GM21529 (cell line): ENCODE results near the gene GOLGB1.
"Not testable (repeated sequence)": the region's sequence is repeated elsewhere in the genome, so short reads cannot be mapped to it uniquely, and the experiment has no call there.

Experiments used
- ATAC-seq: cut with Tn5 transposase; IDR thresholded peaks from one replicate; pipeline ENCODE4 v1.9.1; 2021; ENCODE audit not compliant: unreplicated experiment

GOLGB1 gene

GRCh38 chr3:121696186-121696585 is 53.4 kb downstream of the GOLGB1 start:
- ATAC-seq: no peak

DNA sequence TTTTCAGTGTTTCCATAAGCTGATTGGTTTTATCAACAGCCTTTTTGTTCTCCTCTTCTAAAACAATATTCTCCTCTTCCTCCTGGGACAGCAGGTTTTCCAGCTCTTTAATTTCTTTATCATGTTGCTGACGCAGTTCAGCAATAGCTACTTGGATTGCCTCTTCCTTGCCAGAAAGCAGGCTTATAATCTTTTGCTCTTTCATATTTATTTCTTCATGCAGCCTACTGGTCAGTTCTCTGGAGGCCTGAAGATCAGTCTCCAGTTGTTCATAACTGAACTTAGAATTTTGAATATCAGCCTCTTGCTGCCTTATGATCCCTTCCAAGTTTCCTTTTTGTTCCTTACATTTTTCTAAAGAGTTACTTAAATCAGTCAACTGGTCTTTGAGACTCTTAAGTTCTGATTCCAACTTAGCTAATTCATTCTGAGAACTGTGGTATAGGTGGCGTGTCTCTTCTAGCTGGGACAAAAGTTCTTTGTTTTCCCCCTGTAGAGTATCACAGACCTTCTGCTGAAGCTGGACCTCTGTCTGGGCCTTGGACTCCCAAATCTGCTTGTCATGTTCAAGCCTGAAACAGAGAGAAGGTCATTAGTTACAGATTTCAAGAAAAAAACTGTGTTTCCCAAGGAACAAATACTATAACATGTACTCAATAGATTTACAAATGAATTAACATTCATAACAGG is 57.4 kb downstream of the GOLGB1 start:
- ATAC-seq: no peak

DNA sequence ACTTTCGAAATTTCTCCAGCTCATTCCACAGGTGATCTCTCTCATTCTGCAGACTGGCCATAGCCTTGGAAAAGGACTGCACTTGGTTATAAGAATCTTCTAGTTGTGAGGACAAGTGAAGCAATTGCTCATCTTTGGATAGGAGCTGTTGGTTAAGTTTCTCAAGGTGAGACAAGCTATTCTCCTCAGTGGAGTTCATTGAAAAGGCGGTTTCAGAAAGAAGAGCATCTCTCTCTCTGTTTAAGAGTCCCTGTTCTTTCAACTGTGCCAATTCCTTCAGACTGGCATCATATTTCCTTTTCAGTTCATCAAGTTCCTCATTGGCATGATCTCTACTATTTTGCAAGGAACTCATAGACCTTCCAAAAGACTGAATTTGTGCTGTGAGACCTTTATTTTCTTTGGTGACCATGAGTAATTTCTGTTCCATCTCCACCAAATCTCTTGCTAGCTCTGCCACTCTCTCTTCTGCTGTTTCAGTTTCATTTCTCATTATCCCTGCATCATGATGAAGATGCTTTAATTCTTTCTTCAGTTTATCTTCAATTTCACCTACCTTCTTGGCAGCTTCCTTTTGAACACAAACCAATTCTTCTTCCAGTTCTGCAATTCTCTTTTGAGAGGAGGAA is 58.6 kb downstream of the GOLGB1 start:
- peak; percentile 70 for ATAC-seq

DNA sequence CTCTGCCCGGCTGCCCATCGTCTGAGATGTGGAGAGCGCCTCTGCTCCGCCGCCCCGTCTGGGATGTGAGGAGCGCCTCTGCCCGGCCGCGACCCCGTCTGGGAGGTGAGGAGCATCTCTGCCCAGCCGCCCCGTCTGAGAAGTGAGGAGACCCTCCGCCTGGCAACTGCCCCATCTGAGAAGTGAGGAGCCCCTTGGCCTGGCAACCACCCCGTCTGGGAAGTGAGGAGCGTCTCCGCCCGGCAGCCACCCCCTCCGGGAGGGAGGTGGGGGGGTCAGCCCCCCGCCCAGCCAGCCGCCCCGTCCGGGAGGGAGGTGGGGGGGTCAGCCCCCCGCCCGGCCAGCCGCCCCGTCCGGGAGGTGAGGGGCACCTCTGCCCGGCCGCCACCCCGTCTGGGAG is 60.8 kb downstream of the GOLGB1 start:
- ATAC-seq: not testable (repeated sequence)

- ATAC-seq: no peak
These were observed 67.7 kb downstream of the GOLGB1 start for GRCh38 chr3:121681792-121682191.

- no peak for ATAC-seq
These were observed 72.4 kb downstream of the GOLGB1 start for GRCh38 chr3:121677141-121677540.

- ATAC-seq: no peak
These were observed 78.9 kb downstream of the GOLGB1 start for GRCh38 chr3:121670676-121671075.

DNA sequence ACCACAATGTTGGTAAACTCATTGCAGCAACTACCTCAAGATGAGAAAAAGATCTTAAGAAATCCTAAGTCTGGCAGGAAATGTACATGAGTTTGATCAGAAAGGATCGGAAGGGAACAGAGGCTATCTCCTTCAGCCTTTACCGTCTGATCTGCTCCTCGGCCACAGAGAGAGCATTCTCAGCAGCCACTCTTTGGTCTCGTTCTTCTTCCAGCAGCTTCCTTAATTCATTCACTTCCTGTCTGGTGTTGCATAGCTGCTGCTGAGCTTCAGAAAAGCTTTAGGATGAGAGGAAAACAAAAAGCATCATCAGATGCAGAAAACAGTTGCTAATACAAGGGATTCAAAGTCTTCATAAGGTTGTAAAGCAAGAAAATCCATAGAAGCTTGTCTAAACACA is 82.2 kb downstream of the GOLGB1 start:
- ATAC-seq: no peak

DNA sequence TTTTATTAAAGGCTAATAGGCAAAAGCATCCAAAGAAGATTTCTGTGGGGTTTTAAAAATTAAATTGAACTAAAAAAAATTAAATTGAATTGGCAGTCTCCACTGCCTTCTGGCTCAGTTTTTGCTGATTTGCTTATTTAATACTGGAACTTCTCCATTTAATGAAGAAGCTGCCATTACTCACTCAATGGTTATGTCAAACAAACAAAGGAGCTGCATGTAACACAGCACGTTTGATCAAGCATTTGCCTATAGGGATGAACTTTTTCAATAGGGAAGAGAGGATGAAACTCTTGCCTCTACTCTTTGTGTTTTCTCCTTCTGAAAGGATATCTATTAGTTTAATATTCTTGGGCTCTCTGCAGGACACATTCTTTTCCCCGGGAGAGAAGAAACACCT is 84.1 kb downstream of the GOLGB1 start:
- no peak for ATAC-seq

- ATAC-seq: no peak
These were observed 86.2 kb downstream of the GOLGB1 start for GRCh38 chr3:121663171-121663847.

DNA sequence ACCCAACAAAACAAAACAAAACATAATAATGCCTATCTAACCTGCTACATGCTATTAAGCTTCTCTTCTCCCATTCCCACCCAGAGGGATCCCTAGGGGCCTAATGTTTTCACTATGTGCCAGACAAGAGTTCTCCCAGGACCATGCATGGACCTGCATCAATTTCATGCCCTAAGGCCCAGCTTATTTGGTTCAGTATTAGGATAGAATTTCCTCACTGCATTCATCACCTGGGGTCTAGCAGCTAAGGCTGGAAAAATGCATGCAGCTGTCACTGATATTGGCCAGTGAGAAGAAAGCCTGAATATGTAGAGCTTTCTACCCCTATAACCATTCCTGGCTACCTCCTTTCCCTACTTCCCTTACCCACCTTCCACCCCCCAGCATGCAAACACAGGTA is 86.8 kb downstream of the GOLGB1 start:
- ATAC-seq: no peak

- no peak for ATAC-seq
These were observed 88.2 kb downstream of the GOLGB1 start for GRCh38 chr3:121661376-121661775.

DNA sequence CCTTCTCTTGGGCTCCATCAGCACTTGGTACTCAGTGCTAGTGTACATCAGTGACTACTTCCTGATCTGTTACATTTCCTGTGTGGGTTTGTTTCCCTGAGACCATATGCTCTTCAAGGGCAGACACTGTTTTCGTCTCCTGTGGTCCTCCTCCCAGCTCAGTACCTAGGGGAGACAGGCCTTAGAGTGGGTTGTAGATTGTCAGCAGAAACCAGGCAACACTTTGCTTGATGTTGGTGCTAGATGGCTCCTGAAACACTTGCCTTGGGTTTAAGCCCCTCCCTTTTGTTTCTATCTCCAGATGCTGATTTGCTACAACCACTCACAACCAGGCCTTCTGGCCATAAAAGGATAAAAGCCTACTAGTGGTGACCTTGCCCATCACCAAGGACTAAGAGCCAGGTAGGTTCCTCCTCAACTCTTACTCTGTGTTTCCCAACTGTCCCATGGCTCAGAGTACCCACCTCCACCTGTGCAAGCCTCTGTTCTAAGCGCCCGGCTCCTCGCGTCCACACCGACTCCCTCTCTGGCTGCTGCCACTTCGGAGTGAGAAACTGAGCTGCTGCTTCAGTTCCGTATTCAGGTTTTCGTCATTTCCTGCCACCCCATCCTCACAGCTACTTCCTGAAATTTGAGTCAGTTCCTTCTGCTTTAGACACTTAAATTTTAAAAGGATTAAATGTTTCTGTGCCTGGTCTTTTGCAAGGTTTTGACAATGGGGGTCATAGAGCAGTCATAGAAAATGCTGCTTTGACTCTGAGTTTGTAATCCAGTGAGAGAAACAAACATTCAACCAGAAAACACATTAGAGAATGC is 89.0 kb downstream of the GOLGB1 start, which contains the start of gene HCLS1:
HCLS1 (minus strand) TSS at position 548 of the 816 bp plus-strand sequence. CDS start 2,556 bp downstream, outside the sequence.
- peak; percentile 84 for ATAC-seq

DNA sequence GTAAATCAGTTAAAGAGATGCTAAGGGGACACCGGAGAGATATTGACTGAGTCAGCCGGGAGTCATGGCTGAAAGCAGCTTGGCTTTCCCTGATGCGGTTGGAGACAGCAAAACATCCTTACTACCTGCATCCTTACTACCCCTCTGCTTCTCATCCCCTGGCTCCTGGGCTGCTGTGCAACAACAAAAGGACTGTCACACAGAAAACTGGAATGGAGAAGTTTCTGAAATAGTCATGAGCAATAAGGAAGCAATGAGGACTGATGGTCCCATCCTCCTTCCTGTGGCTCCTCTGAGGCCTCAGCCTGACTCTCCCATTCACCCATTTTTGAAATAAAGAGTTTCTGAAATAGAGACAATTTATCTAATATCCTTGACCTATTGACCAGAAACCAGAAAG is 90.0 kb downstream of the GOLGB1 start:
- no peak for ATAC-seq

GRCh38 chr3:121658716-121659435 is 90.7 kb downstream of the GOLGB1 start:
- no peak for ATAC-seq

DNA sequence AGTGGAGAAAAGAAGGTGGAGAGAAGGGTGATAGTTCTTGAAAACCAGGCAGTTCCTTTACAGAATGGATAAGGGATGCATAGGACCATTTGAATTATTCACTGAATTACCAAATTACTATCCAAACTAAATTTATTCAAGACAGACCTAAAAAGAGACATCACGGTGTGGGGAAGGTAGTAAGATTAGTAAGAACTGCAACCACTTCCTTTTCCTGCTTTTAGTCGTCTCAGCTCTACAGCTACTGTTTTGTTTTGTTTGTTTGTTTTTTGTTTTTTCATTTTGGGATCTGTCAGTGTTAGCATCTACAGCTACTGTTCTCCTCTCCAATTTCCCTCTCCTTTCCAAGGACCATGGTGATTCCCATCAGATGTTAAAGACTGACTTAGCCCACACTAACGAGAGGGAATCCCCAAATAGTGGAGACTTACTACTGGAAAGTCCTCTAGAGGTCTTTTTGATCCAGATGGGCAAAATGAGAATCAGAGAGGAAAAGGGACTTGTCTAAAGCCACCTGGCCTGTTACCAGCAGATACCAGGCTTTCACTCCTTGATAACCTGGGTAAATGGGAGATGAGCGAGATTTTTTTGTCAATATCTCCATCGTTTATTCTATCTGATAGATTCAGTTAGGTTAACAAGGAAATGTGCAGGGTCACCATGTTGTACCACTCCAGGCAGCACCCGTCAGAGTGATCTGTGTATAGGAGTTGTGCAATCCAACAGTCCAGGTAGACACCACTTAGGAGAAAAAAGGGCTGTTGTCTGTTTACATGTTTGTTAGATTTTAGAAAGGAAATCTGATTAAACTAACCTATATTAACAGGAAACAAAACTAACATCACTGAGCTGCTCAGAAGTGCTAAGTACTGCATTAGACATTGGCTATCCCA is 94.8 kb downstream of the GOLGB1 start:
- peak; percentile 86 for ATAC-seq

- ATAC-seq: no peak
These were observed 97.9 kb downstream of the GOLGB1 start for GRCh38 chr3:121651684-121652083.

GRCh38 chr3:121649645-121650044 is 99.9 kb downstream of the GOLGB1 start:
- ATAC-seq: no peak

DNA sequence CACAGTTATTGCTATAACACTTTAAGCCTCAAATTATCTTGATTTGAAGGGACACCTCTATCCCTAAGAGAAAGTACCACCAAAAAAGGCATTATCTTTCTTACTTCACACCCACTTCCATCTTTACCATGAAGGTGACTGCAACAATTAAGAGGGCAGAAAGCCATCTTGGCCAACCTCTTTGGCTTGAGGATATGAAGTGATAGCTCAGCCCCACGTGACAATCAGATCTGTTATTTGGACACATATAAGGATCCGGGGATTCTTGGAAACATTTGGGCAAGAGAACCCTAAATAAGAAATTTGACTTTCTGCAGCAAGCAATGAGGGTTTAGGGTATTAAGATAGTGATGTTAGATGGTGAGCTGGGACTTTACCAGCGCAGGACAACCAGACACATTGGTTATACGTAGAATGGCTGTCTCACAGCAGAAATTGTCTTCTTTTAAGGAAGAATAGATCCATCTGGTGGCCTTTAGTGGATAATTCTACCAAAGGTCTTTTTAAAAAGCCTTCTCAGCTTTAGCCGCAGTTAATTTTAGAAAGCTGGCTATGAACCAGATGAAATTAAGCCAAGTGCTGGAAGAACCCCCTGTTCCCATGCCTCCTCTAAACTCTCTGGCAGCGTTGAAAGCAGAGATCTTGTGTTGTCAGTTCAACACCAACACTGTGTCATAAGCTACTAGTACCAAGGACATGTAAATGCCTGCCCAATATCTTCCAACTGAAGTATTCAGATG is 101.2 kb downstream of the GOLGB1 start:
- ATAC-seq: no peak
